ENCODE data around the gene PRKCH.

PRKCH gene

GRCh38 chr14:61584331-61584741 is 263.0 kb downstream of the PRKCH start:
- TF ChIP-seq CTCF (IDR thresholded peaks at IDR 0.05; ENCODE audit: extremely low read depth, insufficient read depth, missing control alignments): no peak
- no peak for DNase-seq (ENCODE audit: low spot score)
- in situ Hi-C loops (cut with MboI; ENCODE audit: low pct_unique_long_range_greater_than_20kb, low sequenced_read_pairs, unreplicated experiment): no loop called here

GRCh38 chr14:61585598-61586543 is 264.5 kb downstream of the PRKCH start:
- in situ Hi-C loops (cut with MboI; ENCODE audit: low pct_unique_long_range_greater_than_20kb, low sequenced_read_pairs, unreplicated experiment): no loop called here
- DNase-seq (ENCODE audit: low spot score): no peak
- TF ChIP-seq CTCF (IDR thresholded peaks at IDR 0.05; ENCODE audit: extremely low read depth, insufficient read depth, missing control alignments): no peak

- TF ChIP-seq CTCF (IDR thresholded peaks at IDR 0.05; ENCODE audit: extremely low read depth, insufficient read depth, missing control alignments): no peak
- DNase-seq (ENCODE audit: low spot score): no peak
- in situ Hi-C loops (cut with MboI; ENCODE audit: low pct_unique_long_range_greater_than_20kb, low sequenced_read_pairs, unreplicated experiment): no loop called here
These were observed 265.2 kb downstream of the PRKCH start for GRCh38 chr14:61586544-61587055.

- no peak for TF ChIP-seq CTCF (IDR thresholded peaks at IDR 0.05; ENCODE audit: extremely low read depth, insufficient read depth, missing control alignments)
- in situ Hi-C loops (cut with MboI; ENCODE audit: low pct_unique_long_range_greater_than_20kb, low sequenced_read_pairs, unreplicated experiment): no loop called here
- DNase-seq (ENCODE audit: low spot score): no peak
These were observed 265.8 kb downstream of the PRKCH start for GRCh38 chr14:61587081-61587713.

GRCh38 chr14:61588419-61588901 is 267.1 kb downstream of the PRKCH start:
- DNase-seq (ENCODE audit: low spot score): no peak
- no peak for TF ChIP-seq CTCF (IDR thresholded peaks at IDR 0.05; ENCODE audit: extremely low read depth, insufficient read depth, missing control alignments)
- in situ Hi-C loops (cut with MboI; ENCODE audit: low pct_unique_long_range_greater_than_20kb, low sequenced_read_pairs, unreplicated experiment): no loop called here

- in situ Hi-C loops (cut with MboI; ENCODE audit: low pct_unique_long_range_greater_than_20kb, low sequenced_read_pairs, unreplicated experiment): no loop called here
- TF ChIP-seq CTCF (IDR thresholded peaks at IDR 0.05; ENCODE audit: extremely low read depth, insufficient read depth, missing control alignments): no peak
- DNase-seq (ENCODE audit: low spot score): no peak
These were observed 268.6 kb downstream of the PRKCH start for GRCh38 chr14:61589691-61590581.

Data from GM13977 (cell line).